Measurements from ENCODE around the gene CD22.
"Not testable (repeated sequence)": the region's sequence is repeated elsewhere in the genome, so short reads cannot be mapped to it uniquely, and the experiment has no call there.

Gene CD22

GRCh38 chr19:35351411-35352176 lies 22.6 kb downstream of the CD22 start:
- no peak for DNase-seq (ENCODE audit: low read depth, low spot score)
- no peak overlapping the region for H3K4me3 ChIP-seq (ENCODE audit: low read length)

- no peak overlapping the region for H3K4me3 ChIP-seq (ENCODE audit: low read length)
- DNase-seq (ENCODE audit: low read depth, low spot score): no peak
Measured at GRCh38 chr19:35352177-35352447, 23.1 kb downstream of the CD22 start.

GRCh38 chr19:35352448-35353304 lies 23.7 kb downstream of the CD22 start:
- peak; percentile 57 for DNase-seq (ENCODE audit: low read depth, low spot score)
- H3K4me3 ChIP-seq (ENCODE audit: low read length): no peak overlapping the region

GRCh38 chr19:35353635-35354034 lies 24.6 kb downstream of the CD22 start:
- H3K4me3 ChIP-seq (ENCODE audit: low read length): no peak overlapping the region
- DNase-seq (ENCODE audit: low read depth, low spot score): no peak

GRCh38 chr19:35354898-35355297 lies 25.9 kb downstream of the CD22 start:
- no peak overlapping the region for H3K4me3 ChIP-seq (ENCODE audit: low read length)
- DNase-seq (ENCODE audit: low read depth, low spot score): no peak

GRCh38 chr19:35355791-35356460 lies 26.9 kb downstream of the CD22 start:
- no peak overlapping the region for H3K4me3 ChIP-seq (ENCODE audit: low read length)
- no peak for DNase-seq (ENCODE audit: low read depth, low spot score)

- DNase-seq (ENCODE audit: low read depth, low spot score): peak; percentile 22
- H3K4me3 ChIP-seq (ENCODE audit: low read length): no peak within 1 kb of the TSS
Measured at GRCh38 chr19:35357867-35358573, 29.0 kb downstream of the CD22 start, which contains the start of gene FFAR3. FFAR3 (plus strand) TSS chr19:35358460; CDS start chr19:35358891, 431 bp downstream.

- H3K4me3 ChIP-seq (ENCODE audit: low read length); DNase-seq (ENCODE audit: low read depth, low spot score): not testable (repeated sequence)
Measured at GRCh38 chr19:35358834-35359233, 29.8 kb downstream of the CD22 start.

- not testable (repeated sequence) for H3K4me3 ChIP-seq (ENCODE audit: low read length); DNase-seq (ENCODE audit: low read depth, low spot score)
Measured at GRCh38 chr19:35359395-35359794, 30.4 kb downstream of the CD22 start.

GRCh38 chr19:35360081-35360480 lies 31.1 kb downstream of the CD22 start:
- not testable (repeated sequence) for DNase-seq (ENCODE audit: low read depth, low spot score)

GRCh38 chr19:35360880-35361420 lies 32.0 kb downstream of the CD22 start:
- no peak overlapping the region for H3K4me3 ChIP-seq (ENCODE audit: low read length)
- no peak for DNase-seq (ENCODE audit: low read depth, low spot score)

More at GRCh38 chr19:35360081-35360480, 31.1 kb downstream of the CD22 start:
- H3K4me3 ChIP-seq (ENCODE audit: low read length): not testable (repeated sequence)

- H3K4me3 ChIP-seq (ENCODE audit: low read length): no peak overlapping the region
- no peak for DNase-seq (ENCODE audit: low read depth, low spot score)
Measured at GRCh38 chr19:35362261-35363000, 33.4 kb downstream of the CD22 start.

GRCh38 chr19:35363001-35363590 lies 34.1 kb downstream of the CD22 start:
- no peak for DNase-seq (ENCODE audit: low read depth, low spot score)
- no peak overlapping the region for H3K4me3 ChIP-seq (ENCODE audit: low read length)

GRCh38 chr19:35363711-35364425 lies 34.9 kb downstream of the CD22 start:
- no peak for DNase-seq (ENCODE audit: low read depth, low spot score)
- no peak overlapping the region for H3K4me3 ChIP-seq (ENCODE audit: low read length)

- no peak overlapping the region for H3K4me3 ChIP-seq (ENCODE audit: low read length)
- DNase-seq (ENCODE audit: low read depth, low spot score): no peak
Measured at GRCh38 chr19:35365303-35365702, 36.3 kb downstream of the CD22 start.

- no peak overlapping the region for H3K4me3 ChIP-seq (ENCODE audit: low read length)
- DNase-seq (ENCODE audit: low read depth, low spot score): no peak
Measured at GRCh38 chr19:35368378-35368777, 39.4 kb downstream of the CD22 start.

- DNase-seq (ENCODE audit: low read depth, low spot score): no peak
- no peak overlapping the region for H3K4me3 ChIP-seq (ENCODE audit: low read length)
Measured at GRCh38 chr19:35369522-35369921, 40.5 kb downstream of the CD22 start.
